Measurements from ENCODE around the gene GLCE.

DNA sequence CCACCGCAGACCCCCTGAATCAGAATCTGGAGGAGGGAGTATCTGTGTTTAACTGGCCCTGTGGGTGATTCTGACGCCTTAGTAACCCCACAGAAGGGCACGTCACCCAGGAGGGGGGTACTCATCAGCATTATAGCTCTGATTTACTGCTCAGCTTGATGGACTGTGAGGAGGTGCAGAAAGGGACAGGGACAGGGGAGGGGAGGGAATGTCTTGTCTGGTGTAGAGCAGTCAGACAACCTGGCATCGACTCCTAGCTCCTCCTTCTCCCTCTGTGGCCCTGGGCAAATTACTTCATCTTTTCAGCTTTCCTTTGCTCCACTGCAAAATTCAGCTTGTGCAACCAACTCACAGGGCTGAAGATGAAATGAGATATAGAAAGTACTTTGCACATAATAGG is 42.3 kb upstream of the GLCE start:
- TF ChIP-seq, protein P1, sequence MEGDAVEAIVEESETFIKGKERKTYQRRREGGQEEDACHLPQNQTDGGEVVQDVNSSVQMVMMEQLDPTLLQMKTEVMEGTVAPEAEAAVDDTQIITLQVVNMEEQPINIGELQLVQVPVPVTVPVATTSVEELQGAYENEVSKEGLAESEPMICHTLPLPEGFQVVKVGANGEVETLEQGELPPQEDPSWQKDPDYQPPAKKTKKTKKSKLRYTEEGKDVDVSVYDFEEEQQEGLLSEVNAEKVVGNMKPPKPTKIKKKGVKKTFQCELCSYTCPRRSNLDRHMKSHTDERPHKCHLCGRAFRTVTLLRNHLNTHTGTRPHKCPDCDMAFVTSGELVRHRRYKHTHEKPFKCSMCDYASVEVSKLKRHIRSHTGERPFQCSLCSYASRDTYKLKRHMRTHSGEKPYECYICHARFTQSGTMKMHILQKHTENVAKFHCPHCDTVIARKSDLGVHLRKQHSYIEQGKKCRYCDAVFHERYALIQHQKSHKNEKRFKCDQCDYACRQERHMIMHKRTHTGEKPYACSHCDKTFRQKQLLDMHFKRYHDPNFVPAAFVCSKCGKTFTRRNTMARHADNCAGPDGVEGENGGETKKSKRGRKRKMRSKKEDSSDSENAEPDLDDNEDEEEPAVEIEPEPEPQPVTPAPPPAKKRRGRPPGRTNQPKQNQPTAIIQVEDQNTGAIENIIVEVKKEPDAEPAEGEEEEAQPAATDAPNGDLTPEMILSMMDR (IDR thresholded peaks at IDR 0.05 in 8 of 11, conservative IDR thresholded peaks at IDR 0.05 in 3 of 11), result no peak
- no peak for TF ChIP-seq POLR2AphosphoS5 (IDR thresholded peaks at IDR 0.05)
